ENCODE results near the gene TMUB1.

TMUB1 gene

DNA sequence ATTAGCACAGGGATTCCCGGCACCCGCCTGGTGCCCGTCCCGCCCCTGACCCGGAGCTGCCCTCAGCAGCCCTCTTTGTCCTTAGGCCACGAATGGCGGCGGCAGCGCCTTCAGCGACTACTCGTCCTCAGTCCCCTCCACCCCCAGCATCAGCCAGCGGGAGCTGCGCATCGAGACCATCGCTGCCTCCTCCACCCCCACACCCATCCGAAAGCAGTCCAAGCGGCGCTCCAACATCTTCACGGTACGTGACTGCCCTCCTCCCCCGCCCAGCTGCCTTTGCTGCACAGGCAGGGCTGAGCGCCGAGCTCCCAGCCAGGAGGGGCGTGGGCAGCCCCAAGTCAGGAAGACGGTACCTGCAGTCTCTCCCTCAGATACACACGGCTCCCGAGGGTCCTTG lies 36.6 kb upstream of the TMUB1 start:
- no peak overlapping the region for H3K4me3 ChIP-seq (replicated peaks; ENCODE audit: low read depth, low read length)
- H3K36me3 ChIP-seq (ENCODE audit: control insufficient read depth, insufficient read depth, low read length), result peaks cover 12% of the 10 kb centered on the region
- no peaks in the 10 kb centered on the region for H3K27me3 ChIP-seq (replicated peaks; ENCODE audit: control insufficient read depth, insufficient read depth, low read length)
- DNase-seq (ENCODE audit: extremely low read depth, insufficient read length), result no peak
- TF ChIP-seq, protein P1, sequence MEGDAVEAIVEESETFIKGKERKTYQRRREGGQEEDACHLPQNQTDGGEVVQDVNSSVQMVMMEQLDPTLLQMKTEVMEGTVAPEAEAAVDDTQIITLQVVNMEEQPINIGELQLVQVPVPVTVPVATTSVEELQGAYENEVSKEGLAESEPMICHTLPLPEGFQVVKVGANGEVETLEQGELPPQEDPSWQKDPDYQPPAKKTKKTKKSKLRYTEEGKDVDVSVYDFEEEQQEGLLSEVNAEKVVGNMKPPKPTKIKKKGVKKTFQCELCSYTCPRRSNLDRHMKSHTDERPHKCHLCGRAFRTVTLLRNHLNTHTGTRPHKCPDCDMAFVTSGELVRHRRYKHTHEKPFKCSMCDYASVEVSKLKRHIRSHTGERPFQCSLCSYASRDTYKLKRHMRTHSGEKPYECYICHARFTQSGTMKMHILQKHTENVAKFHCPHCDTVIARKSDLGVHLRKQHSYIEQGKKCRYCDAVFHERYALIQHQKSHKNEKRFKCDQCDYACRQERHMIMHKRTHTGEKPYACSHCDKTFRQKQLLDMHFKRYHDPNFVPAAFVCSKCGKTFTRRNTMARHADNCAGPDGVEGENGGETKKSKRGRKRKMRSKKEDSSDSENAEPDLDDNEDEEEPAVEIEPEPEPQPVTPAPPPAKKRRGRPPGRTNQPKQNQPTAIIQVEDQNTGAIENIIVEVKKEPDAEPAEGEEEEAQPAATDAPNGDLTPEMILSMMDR (IDR thresholded peaks at IDR 0.05; ENCODE audit: insufficient read depth, low read length, poor library complexity, severe bottlenecking), result no peak

DNA sequence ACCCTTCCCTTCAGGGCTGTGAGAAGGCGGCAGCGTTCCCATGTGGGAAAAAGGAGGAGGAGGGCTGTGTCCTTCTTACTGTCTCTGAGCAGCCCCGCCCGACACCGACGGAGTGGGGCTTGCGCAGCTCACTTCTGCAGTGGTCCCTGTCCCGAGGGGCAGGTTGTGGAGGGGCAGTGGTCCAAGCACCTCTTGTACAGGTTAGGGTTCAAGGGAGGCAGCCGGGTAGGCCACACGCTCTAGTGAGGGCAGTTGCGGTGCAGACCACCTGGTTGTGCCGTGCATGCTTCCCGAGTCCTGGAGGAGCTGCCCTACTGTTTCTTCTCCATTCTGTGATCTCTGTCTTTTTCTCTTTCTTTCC lies 35.7 kb upstream of the TMUB1 start:
- H3K36me3 ChIP-seq (ENCODE audit: control insufficient read depth, insufficient read depth, low read length), result peaks cover 10% of the 10 kb centered on the region
- H3K4me3 ChIP-seq (replicated peaks; ENCODE audit: low read depth, low read length), result no peak overlapping the region
- TF ChIP-seq, protein P1 (IDR thresholded peaks at IDR 0.05; ENCODE audit: insufficient read depth, low read length, poor library complexity, severe bottlenecking), result no peak
- DNase-seq (ENCODE audit: extremely low read depth, insufficient read length), result no peak
- no peaks in the 10 kb centered on the region for H3K27me3 ChIP-seq (replicated peaks; ENCODE audit: control insufficient read depth, insufficient read depth, low read length)

DNA sequence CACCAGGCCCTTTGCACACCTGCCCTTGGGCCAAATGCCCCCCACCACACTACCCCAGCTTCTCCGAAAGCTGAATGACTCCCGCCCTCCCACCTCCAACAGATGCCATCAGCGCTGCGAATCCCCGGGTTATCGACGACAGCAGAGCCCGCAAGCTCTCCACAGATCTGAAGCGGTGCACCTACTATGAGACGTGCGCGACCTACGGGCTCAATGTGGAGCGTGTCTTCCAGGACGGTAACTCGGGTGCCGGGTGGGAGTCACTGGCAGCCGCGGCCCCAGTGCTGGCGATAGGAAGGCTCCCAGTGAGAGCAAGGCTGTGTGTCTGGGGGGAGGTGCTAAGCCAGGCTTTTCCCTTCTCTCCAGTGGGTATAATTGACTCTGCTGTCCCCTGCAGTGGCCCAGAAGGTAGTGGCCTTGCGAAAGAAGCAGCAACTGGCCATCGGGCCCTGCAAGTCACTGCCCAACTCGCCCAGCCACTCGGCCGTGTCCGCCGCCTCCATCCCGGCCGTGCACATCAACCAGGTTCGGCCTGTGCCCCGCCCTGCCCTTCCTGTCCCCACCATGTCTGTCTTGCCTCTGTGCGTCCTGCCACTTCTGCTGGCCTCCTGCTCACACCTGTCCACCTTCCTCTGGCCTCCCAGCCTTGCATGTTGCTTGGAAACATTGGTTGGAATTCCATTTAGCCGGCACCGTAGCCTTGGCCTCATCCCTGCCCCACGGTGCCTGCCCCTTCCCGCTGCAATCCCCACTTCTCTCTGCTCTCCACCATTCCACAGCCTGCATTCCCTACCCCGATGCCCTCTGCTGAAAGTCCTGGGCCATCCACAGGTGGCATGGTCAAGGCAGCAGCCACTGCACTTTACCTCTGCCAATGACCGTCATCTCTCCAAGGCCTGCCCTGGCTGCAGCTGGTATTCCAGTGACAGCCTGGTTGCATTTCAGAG lies 35.1 kb upstream of the TMUB1 start:
- no peaks in the 10 kb centered on the region for H3K27me3 ChIP-seq (replicated peaks; ENCODE audit: control insufficient read depth, insufficient read depth, low read length)
- TF ChIP-seq, protein P1 (IDR thresholded peaks at IDR 0.05; ENCODE audit: insufficient read depth, low read length, poor library complexity, severe bottlenecking), result no peak
- no peak for DNase-seq (ENCODE audit: extremely low read depth, insufficient read length)
- H3K36me3 ChIP-seq (ENCODE audit: control insufficient read depth, insufficient read depth, low read length), result peaks cover 6% of the 10 kb centered on the region
- no peak overlapping the region for H3K4me3 ChIP-seq (replicated peaks; ENCODE audit: low read depth, low read length)

DNA sequence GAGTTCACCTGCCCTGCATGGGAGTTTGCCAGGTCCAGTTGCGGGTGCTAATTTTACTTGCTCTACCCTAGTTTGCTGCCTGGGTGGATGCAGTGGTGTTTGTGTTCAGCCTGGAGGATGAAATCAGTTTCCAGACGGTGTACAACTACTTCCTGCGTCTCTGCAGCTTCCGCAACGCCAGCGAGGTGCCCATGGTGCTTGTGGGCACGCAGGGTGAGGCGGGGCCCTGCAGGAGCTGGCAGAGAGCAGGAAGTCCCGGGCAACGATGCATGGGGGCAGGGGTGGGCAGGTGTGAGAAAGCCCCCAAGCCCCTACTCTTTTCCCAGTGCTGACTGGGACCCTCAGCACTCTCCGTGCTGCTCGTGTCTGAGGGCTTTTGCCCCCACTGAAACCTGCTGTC lies 34.3 kb upstream of the TMUB1 start:
- peaks cover 6% of the 10 kb centered on the region for H3K36me3 ChIP-seq (ENCODE audit: control insufficient read depth, insufficient read depth, low read length)
- no peak overlapping the region for H3K4me3 ChIP-seq (replicated peaks; ENCODE audit: low read depth, low read length)
- no peaks in the 10 kb centered on the region for H3K27me3 ChIP-seq (replicated peaks; ENCODE audit: control insufficient read depth, insufficient read depth, low read length)
- TF ChIP-seq, protein P1 (IDR thresholded peaks at IDR 0.05; ENCODE audit: insufficient read depth, low read length, poor library complexity, severe bottlenecking), result no peak
- no peak for DNase-seq (ENCODE audit: extremely low read depth, insufficient read length)

DNA sequence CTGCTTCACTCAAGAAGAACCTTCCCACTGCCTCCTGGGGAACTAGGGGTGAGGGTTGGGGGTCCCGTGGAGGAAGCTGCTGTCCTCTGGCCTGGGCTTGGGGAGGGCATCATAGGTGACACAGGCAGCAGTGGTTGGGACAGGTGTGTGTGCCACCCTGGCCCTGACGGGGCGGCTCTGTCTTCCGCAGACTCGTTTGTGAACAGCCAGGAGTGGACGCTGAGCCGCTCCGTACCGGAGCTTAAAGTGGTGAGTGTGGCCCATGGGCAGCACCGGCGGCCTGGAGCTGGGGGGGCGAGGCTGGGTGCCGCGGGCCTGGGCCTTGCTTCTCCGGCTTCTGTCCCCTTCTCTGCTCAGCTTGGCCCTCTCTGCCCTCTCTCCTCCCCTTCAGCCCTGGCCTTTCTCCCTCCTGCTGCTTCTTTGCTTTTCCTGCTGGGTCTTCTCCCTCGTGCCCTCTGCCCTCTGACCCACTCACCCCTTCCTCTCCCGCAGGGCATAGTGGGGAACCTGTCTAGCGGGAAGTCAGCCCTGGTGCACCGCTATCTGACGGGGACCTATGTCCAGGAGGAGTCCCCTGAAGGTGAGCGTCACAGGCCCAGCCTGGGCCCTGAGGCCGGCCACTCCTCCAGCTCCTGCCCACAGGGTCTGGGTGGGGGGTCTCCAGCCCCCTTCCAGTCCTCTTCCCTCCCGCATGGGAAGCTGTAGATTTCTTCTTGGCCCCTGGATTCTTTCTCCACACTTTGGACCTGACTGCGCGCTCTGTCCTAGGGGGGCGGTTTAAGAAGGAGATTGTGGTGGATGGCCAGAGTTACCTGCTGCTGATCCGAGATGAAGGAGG lies 33.5 kb upstream of the TMUB1 start:
- Histone ChIP-seq H3K27me3 (replicated peaks; ENCODE audit: control insufficient read depth, insufficient read depth, low read length) (no peaks in the 10 kb centered on the region), H3K4me3 (replicated peaks; ENCODE audit: low read depth, low read length) (no peak overlapping the region), H3K36me3 (ENCODE audit: control insufficient read depth, insufficient read depth, low read length) (peaks cover 6% of the 10 kb centered on the region)
- TF ChIP-seq, protein P1 (IDR thresholded peaks at IDR 0.05; ENCODE audit: insufficient read depth, low read length, poor library complexity, severe bottlenecking), result no peak
- no peak for DNase-seq (ENCODE audit: extremely low read depth, insufficient read length)
